Measurements from ENCODE around the gene DCK. TPM values are rescaled to one million over a fixed set of nuclear protein-coding genes. Genes with fewer than 3 reads are reported as not detected.

Gene DCK
- total RNA-seq, 1 donor from 2014 or later = 24.5 TPM

GRCh38 chr4:70954032-70954431 lies 39.4 kb upstream of the DCK start:
- TF ChIP-seq CTCF (IDR thresholded peaks at IDR 0.05) = no peak
- H3K36me3 ChIP-seq = no peaks in the 10 kb centered on the region
- H3K27ac ChIP-seq = no peak overlapping the region
- no peaks in the 10 kb centered on the region for H3K27me3 ChIP-seq
- no peaks in the 10 kb centered on the region for H3K9me3 ChIP-seq
- H3K4me1 ChIP-seq = peaks cover 0 to 8% of the 10 kb centered on the region in 2 donors
- no peak overlapping the region for H3K4me3 ChIP-seq
- no peak for DNase-seq (ENCODE audit: low spot score in 2 of 2)
- intact Hi-C loops (cut with DNase I) = no loop called here

GRCh38 chr4:70956549-70957210 lies 36.8 kb upstream of the DCK start:
- Histone ChIP-seq H3K4me3 (no peak overlapping the region), H3K9me3 (no peaks in the 10 kb centered on the region), H3K27ac (no peak overlapping the region), H3K4me1 (peaks cover 0 to 6% of the 10 kb centered on the region in 2 donors), H3K36me3 (peaks cover 3 to 9% of the 10 kb centered on the region in 2 donors), H3K27me3 (no peaks in the 10 kb centered on the region)
- no peak for DNase-seq (ENCODE audit: low spot score in 2 of 2)
- intact Hi-C loops (cut with DNase I) = loop anchor here (5.0 kb wide), 2 partner anchors 54 to 119 kb away; partner anchors contain the start of genes GRSF1 and MOB1B
- no peak for TF ChIP-seq CTCF (IDR thresholded peaks at IDR 0.05)

- no peak for TF ChIP-seq CTCF (IDR thresholded peaks at IDR 0.05)
- Histone ChIP-seq H3K4me1 (peaks cover 0 to 6% of the 10 kb centered on the region in 2 donors), H3K36me3 (peaks cover 3 to 9% of the 10 kb centered on the region in 2 donors), H3K27me3 (no peaks in the 10 kb centered on the region), H3K9me3 (no peaks in the 10 kb centered on the region), H3K27ac (no peak overlapping the region), H3K4me3 (no peak overlapping the region)
- no peak for DNase-seq (ENCODE audit: low spot score in 2 of 2)
- intact Hi-C loops (cut with DNase I) = loop anchor here (5.0 kb wide), 2 partner anchors 56 to 121 kb away; partner anchors contain the start of genes GRSF1 and MOB1B
Observed at GRCh38 chr4:70958681-70959080, 34.8 kb upstream of the DCK start.

- H3K27ac ChIP-seq = no peak overlapping the region
- H3K27me3 ChIP-seq = no peaks in the 10 kb centered on the region
- no peaks in the 10 kb centered on the region for H3K9me3 ChIP-seq
- no peaks in the 10 kb centered on the region for H3K4me1 ChIP-seq
- TF ChIP-seq CTCF (IDR thresholded peaks at IDR 0.05) = no peak
- peaks cover 0 to 3% of the 10 kb centered on the region in 2 donors for H3K36me3 ChIP-seq
- intact Hi-C loops (cut with DNase I) = no loop called here
- no peak overlapping the region for H3K4me3 ChIP-seq
- no peak for DNase-seq (ENCODE audit: low spot score in 2 of 2)
Observed at GRCh38 chr4:70969076-70969475, 24.4 kb upstream of the DCK start.

- no peak overlapping the region for H3K27ac ChIP-seq
- no peaks in the 10 kb centered on the region for H3K27me3 ChIP-seq
- no peak overlapping the region for H3K4me3 ChIP-seq
- no peaks in the 10 kb centered on the region for H3K4me1 ChIP-seq
- no peak for TF ChIP-seq CTCF (IDR thresholded peaks at IDR 0.05)
- H3K9me3 ChIP-seq = no peaks in the 10 kb centered on the region
- no peak for DNase-seq (ENCODE audit: low spot score in 2 of 2)
- intact Hi-C loops (cut with DNase I) = no loop called here
- H3K36me3 ChIP-seq = peaks cover 5 to 7% of the 10 kb centered on the region in 2 donors
Observed at GRCh38 chr4:70976252-70976651, 17.2 kb upstream of the DCK start.
